Endothelial cell of umbilical vein (primary cell): ENCODE measurements around the gene ARRDC1. TPM values are rescaled to one million over a fixed set of nuclear protein-coding genes. Genes with fewer than 3 reads are reported as not detected.

Experiments used
- BruUV-seq: library from RNA; stranded (reverse); fragments of 400-500 nt; replicated peaks from 2 replicates; lab custom pipeline; 2021; lab: Mats Ljungman, UMichigan
- CTCF ChIA-PET: fragments of 300-600, 350-600 bp; sonication (Branson Sonifier 250); formaldehyde crosslinking; loops from one replicate; lab custom pipeline; 2021; ENCODE audit warnings: antibody characterized with exemption, inconsistent platforms; lab: Charles Lee
- POLR2A ChIA-PET: fragments of 300-600, 350-600 bp; sonication (Branson Sonifier 250); formaldehyde crosslinking; loops from one replicate; lab custom pipeline; 2021; ENCODE audit warnings: antibody characterized with exemption, inconsistent platforms; lab: Charles Lee
- DNase-seq: peaks from one replicate; pipeline ENCODE4 v3.0.0-alpha.2; 2011; ENCODE audit warnings: low read depth, low spot score
- FAIRE-seq: peaks from 2 replicates; lab custom pipeline; 2011; peaks lifted over from hg19 to GRCh38; lab: Jason Lieb, UNC
- H2AFZ ChIP-seq: 2 replicates; pipeline ENCODE4 v1.6.0; 2012; ENCODE audit warnings: low read depth, low read length, control low read depth, inconsistent platforms
- H3K27ac ChIP-seq: 2 replicates; pipeline ENCODE4 v1.5.1; 2011; ENCODE audit warnings: low read depth, mild to moderate bottlenecking, control low read depth, low read length, moderate library complexity; ENCODE audit not compliant: insufficient read depth
- H3K27me3 ChIP-seq, 2 experiments: 2 replicates each; pipeline versions ENCODE4 v1.6.0 to v1.6.1; 2011; ENCODE audit warnings: low read length in 2 of 2, mixed read lengths in 1 of 2; ENCODE audit not compliant: control insufficient read depth in 2 of 2, insufficient read depth in 2 of 2
- H3K36me3 ChIP-seq, 2 experiments: 2 replicates in 1 of 2; 3 replicates in 1 of 2; pipeline ENCODE4 v1.5.1; 2011; ENCODE audit warnings: low read length in 2 of 2, mild to moderate bottlenecking in 1 of 2, moderate library complexity in 1 of 2; ENCODE audit not compliant: control insufficient read depth in 2 of 2, insufficient read depth in 2 of 2; ENCODE audit errors: extremely low read depth in 1 of 2
- H3K4me1 ChIP-seq: 3 replicates; pipeline ENCODE4 v1.5.1; 2011; ENCODE audit warnings: mild to moderate bottlenecking, low read length; ENCODE audit not compliant: control insufficient read depth, insufficient read depth; ENCODE audit errors: extremely low read depth
- H3K4me2 ChIP-seq: 2 replicates; pipeline ENCODE4 v1.6.1; 2011; ENCODE audit warnings: low read length, control low read depth, mixed read lengths; ENCODE audit not compliant: insufficient read depth
- H3K4me3 ChIP-seq, 3 experiments: fragments of 200-600 bp in 1 of 3; sonication (generic), shearing (Covaris generic) in 1 of 3; replicated peaks in 1 of 3; 2 replicates each; pipeline ENCODE4 v1.5.1; 2011 to 2016; ENCODE audit warnings: control low read depth in 3 of 3, low read length in 3 of 3, mild to moderate bottlenecking in 2 of 3, inconsistent platforms in 1 of 3, low read depth in 1 of 3, moderate library complexity in 1 of 3; ENCODE audit not compliant: insufficient read depth in 1 of 3
- H3K79me2 ChIP-seq: 2 replicates; pipeline ENCODE4 v1.6.0; 2012; ENCODE audit warnings: low read length, inconsistent platforms; ENCODE audit not compliant: control insufficient read depth, insufficient read depth
- H3K9ac ChIP-seq: replicated peaks from 2 replicates; pipeline ENCODE3; 2011; ENCODE audit warnings: low read length, control low read depth; ENCODE audit not compliant: insufficient read depth; ENCODE audit errors: extremely low read depth
- H3K9me1 ChIP-seq: replicated peaks from 3 replicates; pipeline ENCODE4 v1.6.0; 2011; ENCODE audit warnings: mild to moderate bottlenecking, low read length; ENCODE audit not compliant: control insufficient read depth, insufficient read depth; ENCODE audit errors: extremely low read depth
- H3K9me3 ChIP-seq: replicated peaks from 2 replicates; pipeline ENCODE4 v1.5.1; 2012; ENCODE audit warnings: low read length, inconsistent platforms; ENCODE audit not compliant: control insufficient read depth, insufficient read depth
- H4K20me1 ChIP-seq: replicated peaks from 2 replicates; pipeline ENCODE3; 2011; ENCODE audit warnings: mild to moderate bottlenecking, low read length; ENCODE audit not compliant: control insufficient read depth, insufficient read depth; ENCODE audit errors: extremely low read depth
- CTCF ChIP-seq, 2 donors: IDR thresholded peaks; 1 replicate in 1 of 2; 2 replicates in 1 of 2; pipeline ENCODE4 v1.5.1; 2011; ENCODE audit warnings: low read length in 2 of 2, mild to moderate bottlenecking in 2 of 2, moderate library complexity in 2 of 2, control low read depth in 1 of 2, inconsistent platforms in 1 of 2, low read depth in 1 of 2; ENCODE audit not compliant: insufficient read depth in 1 of 2; ENCODE audit errors: extremely low read depth in 1 of 2
- EZH2 ChIP-seq: IDR thresholded peaks from 2 replicates; pipeline ENCODE4 v1.6.1; 2012; ENCODE audit warnings: borderline replicate concordance, low read depth, mild to moderate bottlenecking, moderate library complexity, low read length, inconsistent platforms; ENCODE audit not compliant: severe bottlenecking
- MAX ChIP-seq: IDR thresholded peaks from 2 replicates; pipeline ENCODE4 v1.6.1; 2011; ENCODE audit not compliant: insufficient read depth, insufficient read length
- MYC ChIP-seq: IDR thresholded peaks from one replicate; pipeline ENCODE4 v1.6.1; 2011; ENCODE audit warnings: mild to moderate bottlenecking, low read depth, low read length
- POLR2A ChIP-seq: IDR thresholded peaks from 2 replicates; pipeline ENCODE4 v1.6.1; 2012; ENCODE audit warnings: low read depth, mild to moderate bottlenecking, control low read depth, low read length
- POLR2AphosphoS5 ChIP-seq: IDR thresholded peaks from 2 replicates; pipeline ENCODE4 v1.6.1; 2012; ENCODE audit warnings: low read depth, mild to moderate bottlenecking, control low read depth, low read length, moderate library complexity; ENCODE audit not compliant: insufficient read depth
- dilution Hi-C: fragments of 300-500 bp; cut with MboI; formaldehyde crosslinking; loops from one replicate; pipeline ENCODE4 v1.15.0; 2019; ENCODE audit warnings: low sequenced_read_pairs; ENCODE audit not compliant: extremely low pct_ligation_motif_present
- intact Hi-C: fragments of 100-400 bp; cut with micrococcal nuclease; formaldehyde crosslinking; loops from one replicate; pipeline ENCODE4 v1.10.0; 2022
- polyA plus RNA-seq, 4 experiments: library from polyadenylated mRNA; depleted of rRNA in 3 of 4; stranded (reverse) in 3 of 4; unstranded in 1 of 4; fragments of >200 nt; gene quantifications; 2 replicates each; pipeline versions ENCODE4 v1.2.1 to v1.2.3, GENCODE V29; 2011 to 2012; ENCODE audit warnings: missing spikeins in 1 of 4
- total RNA-seq: library from RNA; stranded (reverse); gene quantifications from 2 replicates; pipeline ENCODE4 v1.2.3, GENCODE V29; 2021

ARRDC1 gene
- total and polyA plus RNA-seq, 2 donors (not counting 3 experiments of a cell fraction or from before 2014, with no cell fraction given): 22.5 to 51.0 TPM

GRCh38 chr9:137590469-137591383 is 14.8 kb upstream of the ARRDC1 start, which contains the start of gene ZMYND19:
ZMYND19 (minus strand) TSS chr9:137590512; CDS start chr9:137590263, 249 bp downstream.
- POLR2A ChIA-PET: interaction anchor here (0.7 kb wide), 1 partner anchor 39 kb away, joined by 6 read pairs; the partner anchor contains the start of gene MRPL41
- TF ChIP-seq MAX (no peak), POLR2AphosphoS5 (peak; percentile 47)
- CTCF ChIA-PET: interaction anchor here (0.7 to 1.6 kb wide), 4 partner anchors 9 to 14 kb away, joined by 3 to 8 read pairs (median 4); no protein-coding TSS in a partner anchor
- Histone ChIP-seq H3K9ac (peak within 1 kb of the TSS; percentile 56), H3K79me2 (peaks cover 18% of the 10 kb centered on the region), H2AFZ (peak within 1 kb of the TSS; percentile 92), H3K4me3 (peak within 1 kb of the TSS; percentile 41 to 80 (median 48)), H3K9me3 (no peaks in the 10 kb centered on the region), H3K36me3 (peaks cover 13 to 24% of the 10 kb centered on the region in 2 experiments), H3K27me3 (no peaks in the 10 kb centered on the region), H3K4me1 (peaks cover 9% of the 10 kb centered on the region), H3K27ac (no peak within 1 kb of the TSS), H3K9me1 (no peaks in the 10 kb centered on the region), H4K20me1 (no peaks in the 10 kb centered on the region), H3K4me2 (peak within 1 kb of the TSS; percentile 59)
- peak; percentile 87 for DNase-seq
- dilution Hi-C loops (no loop called here), intact Hi-C loops (loop anchor here (1.0 kb wide), 3 partner anchors 15 to 39 kb away; partner anchors contain the start of genes ARRDC1 and MRPL41)
- FAIRE-seq: peak; percentile 86
- TSS peak; percentile 42 for BruUV-seq

GRCh38 chr9:137592767-137593166 is 12.7 kb upstream of the ARRDC1 start:
- H3K27me3 ChIP-seq: no peaks in the 10 kb centered on the region
- H3K4me3 ChIP-seq: no peak overlapping the region
- TF ChIP-seq POLR2AphosphoS5 (no peak), MYC (no peak), EZH2 (no peak), POLR2A (no peak), MAX (no peak), CTCF (IDR thresholded peaks at IDR 0.05; ENCODE audit: extremely low read depth in 1 of 2, insufficient read depth in 1 of 2, low read depth in 1 of 2, low read length in 2 of 2) (no peak)
- no peak overlapping the region for H3K4me2 ChIP-seq
- BruUV-seq: no TSS peak
- H3K36me3 ChIP-seq: peaks cover 6 to 7% of the 10 kb centered on the region in 2 experiments
- peaks cover 18% of the 10 kb centered on the region for H3K79me2 ChIP-seq
- no peaks in the 10 kb centered on the region for H4K20me1 ChIP-seq
- H2AFZ ChIP-seq: no peak overlapping the region
- no peaks in the 10 kb centered on the region for H3K9me3 ChIP-seq
- intact Hi-C loops (no loop called here), dilution Hi-C loops (no loop called here)
- peaks cover 9% of the 10 kb centered on the region for H3K4me1 ChIP-seq
- no peak overlapping the region for H3K9ac ChIP-seq
- FAIRE-seq (no peak), DNase-seq (no peak)
- ChIA-PET POLR2A (no interaction called here), CTCF (interaction anchor here (1.1 kb wide), 1 partner anchor 10 kb away, joined by 3 read pairs; no protein-coding TSS in a partner anchor)
- no peak overlapping the region for H3K27ac ChIP-seq
- H3K9me1 ChIP-seq: no peaks in the 10 kb centered on the region
